ENCODE measurements around the gene DHRS12. TPM values are rescaled to one million over a fixed set of nuclear protein-coding genes. Genes with fewer than 3 reads are reported as not detected.
A peak's percentile ranks its signal among the peaks of the same experiment; 100 is the strongest.

Gene DHRS12
- total and polyA plus RNA-seq, 9 donors, result 9.4 to 16.2 (median 12.1) TPM

DNA sequence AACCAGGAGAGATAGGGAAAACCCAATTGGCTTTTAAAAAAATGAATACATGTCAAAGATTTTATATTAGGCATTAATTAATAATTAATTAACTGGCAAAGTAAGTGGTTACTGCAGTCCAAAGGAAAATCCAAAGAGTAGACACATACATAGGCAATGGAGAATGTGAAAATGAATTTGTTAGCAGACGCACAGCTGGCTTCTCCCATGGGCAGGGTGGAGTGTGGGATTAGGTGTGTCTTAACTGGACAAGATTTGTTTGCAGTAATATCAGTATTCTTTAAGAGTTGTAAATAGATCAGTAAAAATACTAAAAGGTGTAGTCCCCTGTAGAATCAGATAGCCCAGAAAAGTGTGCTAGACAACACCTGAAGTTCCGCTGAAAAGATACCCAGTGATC is 58.7 kb downstream of the DHRS12 start:
- Histone ChIP-seq H3K27me3 (ENCODE audit: control insufficient read depth, insufficient read depth, low read length) (no peaks in the 10 kb centered on the region), H3K9me3 (replicated peaks; ENCODE audit: control insufficient read depth, low read depth, low read length) (peaks cover 6% of the 10 kb centered on the region), H3K36me3 (ENCODE audit: control insufficient read depth, insufficient read depth, low read length) (peaks cover 13% of the 10 kb centered on the region), H3K27ac (ENCODE audit: low read length) (no peak overlapping the region), H3K4me3 (ENCODE audit: low read length) (no peak overlapping the region), H3K4me1 (ENCODE audit: control insufficient read depth, insufficient read depth, low read length) (no peaks in the 10 kb centered on the region)
- 94% methylated on average over 2 of the region's 2 CpGs for WGBS (ENCODE audit: insufficient coverage)
- DNase-seq, result no peak

DNA sequence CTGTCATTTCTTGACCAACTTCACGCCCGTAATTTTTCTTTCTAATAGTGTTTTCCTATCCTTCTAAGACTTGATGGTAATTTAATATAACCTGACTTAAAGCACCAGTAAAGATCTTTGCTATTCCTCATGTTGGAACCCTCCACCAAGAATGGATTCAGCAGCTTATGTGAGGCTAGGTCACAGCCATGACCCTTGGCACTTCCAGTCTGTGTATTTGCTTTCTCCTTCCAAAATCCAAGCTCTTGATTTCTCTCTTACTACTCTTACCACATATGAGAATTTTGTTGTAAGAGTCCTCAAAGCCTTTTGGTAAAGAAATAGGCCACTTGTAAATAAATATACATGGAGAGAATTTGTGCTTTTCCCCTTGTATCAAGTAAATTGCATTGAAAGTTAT is 61.4 kb downstream of the DHRS12 start:
- H3K36me3 ChIP-seq (ENCODE audit: control insufficient read depth, insufficient read depth, low read length), result peaks cover 10% of the 10 kb centered on the region
- H3K27ac ChIP-seq (ENCODE audit: low read length), result no peak overlapping the region
- no peak overlapping the region for H3K4me3 ChIP-seq (ENCODE audit: low read length)
- no peaks in the 10 kb centered on the region for H3K27me3 ChIP-seq (ENCODE audit: control insufficient read depth, insufficient read depth, low read length)
- H3K4me1 ChIP-seq (ENCODE audit: control insufficient read depth, insufficient read depth, low read length), result no peaks in the 10 kb centered on the region
- WGBS (ENCODE audit: insufficient coverage), result no CpG with 5 or more reads among the region's 2 CpGs
- no peaks in the 10 kb centered on the region for H3K9me3 ChIP-seq (replicated peaks; ENCODE audit: control insufficient read depth, low read depth, low read length)
- DNase-seq, result no peak

DNA sequence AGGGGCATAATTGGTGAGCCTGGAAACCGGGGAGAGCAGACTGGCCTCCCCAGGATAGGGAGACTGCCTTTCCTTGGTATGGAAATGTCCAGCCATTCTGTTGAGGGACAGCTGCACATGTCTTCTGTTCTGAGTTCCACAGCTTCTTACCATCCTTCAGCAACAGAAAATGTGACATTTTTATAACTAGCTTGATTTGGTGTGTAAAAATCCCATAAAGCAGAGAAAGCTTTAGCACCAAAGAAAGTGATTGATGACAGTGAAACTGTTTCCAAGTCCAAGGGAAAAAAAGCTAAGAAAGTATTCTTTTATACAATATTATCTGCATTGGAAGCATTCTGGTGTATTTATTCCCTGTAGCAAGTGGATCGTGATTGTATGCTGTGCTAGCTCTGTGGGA is 61.9 kb downstream of the DHRS12 start:
- peaks cover 10% of the 10 kb centered on the region for H3K36me3 ChIP-seq (ENCODE audit: control insufficient read depth, insufficient read depth, low read length)
- H3K4me3 ChIP-seq (ENCODE audit: low read length), result no peak overlapping the region
- H3K9me3 ChIP-seq (replicated peaks; ENCODE audit: control insufficient read depth, low read depth, low read length), result no peaks in the 10 kb centered on the region
- 67% methylated on average over 1 of the region's 2 CpGs for WGBS (ENCODE audit: insufficient coverage)
- H3K27ac ChIP-seq (ENCODE audit: low read length), result no peak overlapping the region
- H3K4me1 ChIP-seq (ENCODE audit: control insufficient read depth, insufficient read depth, low read length), result no peaks in the 10 kb centered on the region
- DNase-seq, result no peak
- no peaks in the 10 kb centered on the region for H3K27me3 ChIP-seq (ENCODE audit: control insufficient read depth, insufficient read depth, low read length)

DNA sequence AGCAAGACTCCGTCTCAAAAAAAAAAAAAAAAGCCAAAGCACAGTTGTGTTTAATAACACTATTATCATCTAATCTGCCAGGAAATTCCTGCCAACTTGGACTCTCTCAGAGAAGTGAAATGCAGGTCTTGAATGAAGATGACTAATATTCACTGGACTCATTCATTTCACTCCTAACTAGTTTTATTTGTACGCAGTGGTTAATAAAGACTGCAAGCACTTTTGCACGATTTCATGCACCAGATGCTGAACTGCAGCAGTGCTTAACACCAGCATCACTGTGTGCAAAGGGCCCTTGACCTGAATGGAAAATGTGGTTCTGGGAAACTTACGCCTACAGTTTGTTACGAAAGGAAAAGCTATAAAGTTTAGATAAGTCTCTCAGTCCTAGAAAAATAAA is 63.3 kb downstream of the DHRS12 start:
- Histone ChIP-seq H3K9me3 (replicated peaks; ENCODE audit: control insufficient read depth, low read depth, low read length) (no peaks in the 10 kb centered on the region), H3K4me1 (ENCODE audit: control insufficient read depth, insufficient read depth, low read length) (no peaks in the 10 kb centered on the region), H3K4me3 (ENCODE audit: low read length) (no peak overlapping the region), H3K36me3 (ENCODE audit: control insufficient read depth, insufficient read depth, low read length) (peaks cover 13% of the 10 kb centered on the region), H3K27me3 (ENCODE audit: control insufficient read depth, insufficient read depth, low read length) (no peaks in the 10 kb centered on the region), H3K27ac (ENCODE audit: low read length) (no peak overlapping the region)
- WGBS (ENCODE audit: insufficient coverage), result no CpG with 5 or more reads among the region's 5 CpGs
- DNase-seq, result peak; percentile 77

DNA sequence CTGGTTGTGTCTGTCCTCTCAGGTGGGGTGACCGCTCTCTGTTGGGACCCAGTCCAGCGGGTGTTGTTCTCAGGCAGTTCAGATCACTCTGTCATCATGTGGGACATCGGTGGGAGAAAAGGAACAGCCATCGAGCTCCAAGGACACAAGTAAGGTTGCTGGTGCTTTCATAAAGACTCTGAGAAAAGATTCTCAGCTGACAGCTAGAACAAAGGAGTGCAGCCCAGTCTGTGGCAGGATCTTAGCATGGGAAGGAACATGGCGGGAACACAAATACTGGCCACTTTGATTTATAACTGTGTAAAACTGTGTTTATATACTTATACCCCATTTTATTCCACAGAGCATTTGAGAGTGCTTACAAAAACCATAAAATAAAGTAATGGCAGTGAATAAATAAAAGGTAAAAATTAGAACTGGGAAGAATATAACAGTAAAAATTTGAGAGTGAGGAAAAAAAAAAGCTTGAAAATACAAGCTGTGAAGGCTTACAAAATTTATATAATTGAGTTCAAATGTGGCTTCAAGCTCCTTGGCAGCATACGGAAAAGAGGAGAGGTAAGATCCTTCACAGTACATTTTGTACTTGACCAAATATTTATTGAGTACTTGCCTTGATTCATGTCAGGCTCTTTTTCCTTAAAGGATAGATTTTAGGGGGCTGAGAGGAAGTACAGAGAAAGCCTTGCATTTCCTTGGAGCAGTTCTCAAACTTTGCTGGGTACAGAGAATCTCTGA is 64.8 kb downstream of the DHRS12 start:
- Histone ChIP-seq H3K4me1 (ENCODE audit: control insufficient read depth, insufficient read depth, low read length) (no peaks in the 10 kb centered on the region), H3K27ac (ENCODE audit: low read length) (no peak overlapping the region), H3K9me3 (replicated peaks; ENCODE audit: control insufficient read depth, low read depth, low read length) (no peaks in the 10 kb centered on the region), H3K27me3 (ENCODE audit: control insufficient read depth, insufficient read depth, low read length) (no peaks in the 10 kb centered on the region), H3K36me3 (ENCODE audit: control insufficient read depth, insufficient read depth, low read length) (peaks cover 14% of the 10 kb centered on the region), H3K4me3 (ENCODE audit: low read length) (no peak overlapping the region)
- 93% methylated on average over 4 of the region's 6 CpGs for WGBS (ENCODE audit: insufficient coverage)
- no peak for DNase-seq

DNA sequence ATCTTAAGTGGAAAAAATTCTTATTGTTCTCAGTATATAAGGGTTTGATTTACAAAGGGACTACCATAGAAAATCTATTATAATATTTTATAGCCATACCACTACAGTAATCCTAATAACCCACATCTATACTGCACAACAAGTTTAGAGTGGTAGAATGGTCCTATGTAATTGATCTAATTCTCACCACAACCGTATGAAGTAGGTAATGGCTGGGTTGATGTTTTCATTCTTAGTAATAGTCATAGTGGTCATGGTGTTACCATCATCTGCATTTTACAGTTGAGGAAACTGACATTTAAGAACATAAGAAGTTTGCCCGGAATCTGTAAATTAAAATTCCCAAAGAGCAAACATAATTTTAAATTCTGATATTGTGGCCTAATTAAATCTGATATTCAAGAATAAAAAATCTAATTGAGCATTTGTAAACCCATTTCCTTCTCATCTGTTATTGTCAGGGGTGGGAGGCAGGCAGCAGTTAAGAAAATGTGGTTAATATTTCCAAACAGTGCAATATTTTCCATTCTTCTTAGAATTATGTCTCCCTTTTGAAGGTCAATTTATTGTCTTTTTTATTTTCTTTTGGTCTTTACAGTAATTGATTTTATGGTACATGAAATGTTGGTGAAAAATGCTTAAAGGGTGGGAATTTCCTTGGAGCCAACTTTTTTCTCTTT is 65.6 kb downstream of the DHRS12 start:
- no peaks in the 10 kb centered on the region for H3K9me3 ChIP-seq (replicated peaks; ENCODE audit: control insufficient read depth, low read depth, low read length)
- no peaks in the 10 kb centered on the region for H3K27me3 ChIP-seq (ENCODE audit: control insufficient read depth, insufficient read depth, low read length)
- peaks cover 12% of the 10 kb centered on the region for H3K36me3 ChIP-seq (ENCODE audit: control insufficient read depth, insufficient read depth, low read length)
- DNase-seq, result no peak
- no peak overlapping the region for H3K4me3 ChIP-seq (ENCODE audit: low read length)
- no peak overlapping the region for H3K27ac ChIP-seq (ENCODE audit: low read length)
- H3K4me1 ChIP-seq (ENCODE audit: control insufficient read depth, insufficient read depth, low read length), result no peaks in the 10 kb centered on the region
- no CpG with 5 or more reads among the region's 2 CpGs for WGBS (ENCODE audit: insufficient coverage)

DNA sequence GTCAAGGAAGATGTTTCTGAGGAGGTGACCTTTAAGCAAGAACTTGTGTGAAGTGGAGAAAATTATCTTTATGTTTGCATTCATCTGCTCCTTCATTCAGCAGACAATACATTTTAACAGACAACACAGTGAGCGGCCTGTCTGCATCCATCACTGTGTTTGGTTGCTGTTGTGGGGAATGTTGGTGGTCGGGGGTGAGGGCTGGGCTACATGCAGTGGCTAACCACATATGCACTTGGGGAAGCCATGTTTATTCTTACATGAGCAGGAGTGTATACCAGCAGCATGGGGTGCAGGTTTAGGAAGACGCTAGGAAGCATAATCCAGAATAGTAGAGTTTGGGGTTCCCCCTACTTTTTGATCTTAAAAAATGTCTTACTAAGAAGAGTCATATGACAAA is 66.4 kb downstream of the DHRS12 start:
- Histone ChIP-seq H3K36me3 (ENCODE audit: control insufficient read depth, insufficient read depth, low read length) (peaks cover 12% of the 10 kb centered on the region), H3K9me3 (replicated peaks; ENCODE audit: control insufficient read depth, low read depth, low read length) (no peaks in the 10 kb centered on the region), H3K4me1 (ENCODE audit: control insufficient read depth, insufficient read depth, low read length) (no peaks in the 10 kb centered on the region), H3K27ac (ENCODE audit: low read length) (no peak overlapping the region), H3K4me3 (ENCODE audit: low read length) (no peak overlapping the region), H3K27me3 (ENCODE audit: control insufficient read depth, insufficient read depth, low read length) (no peaks in the 10 kb centered on the region)
- 100% methylated on average over 1 of the region's 3 CpGs for WGBS (ENCODE audit: insufficient coverage)
- DNase-seq, result no peak

DNA sequence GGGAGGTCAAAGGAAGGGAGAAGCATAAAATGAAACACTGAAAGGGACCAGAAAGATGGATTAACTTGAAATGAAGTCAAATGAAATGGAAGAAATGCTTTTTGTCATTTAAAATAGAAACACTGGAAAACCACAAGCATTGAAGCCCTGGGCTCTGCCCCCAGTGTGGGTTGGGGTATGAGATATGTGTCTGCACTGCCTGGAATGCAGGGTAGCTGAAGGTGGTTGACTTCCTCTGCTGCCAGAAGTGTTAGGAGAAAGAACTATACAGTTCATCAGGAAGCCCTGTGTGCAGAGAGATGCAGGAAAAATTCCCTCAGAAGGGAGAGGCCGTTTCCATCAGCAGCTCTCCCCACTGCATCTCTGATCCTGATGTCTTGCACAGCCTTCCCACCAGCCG is 69.2 kb downstream of the DHRS12 start:
- Histone ChIP-seq H3K9me3 (replicated peaks; ENCODE audit: control insufficient read depth, low read depth, low read length) (no peaks in the 10 kb centered on the region), H3K36me3 (ENCODE audit: control insufficient read depth, insufficient read depth, low read length) (peaks cover 6% of the 10 kb centered on the region), H3K4me1 (ENCODE audit: control insufficient read depth, insufficient read depth, low read length) (peaks cover 12% of the 10 kb centered on the region), H3K4me3 (ENCODE audit: low read length) (no peak overlapping the region), H3K27ac (ENCODE audit: low read length) (no peak overlapping the region), H3K27me3 (ENCODE audit: control insufficient read depth, insufficient read depth, low read length) (no peaks in the 10 kb centered on the region)
- 93% methylated on average over 2 of the region's 2 CpGs for WGBS (ENCODE audit: insufficient coverage)
- no peak for DNase-seq

DNA sequence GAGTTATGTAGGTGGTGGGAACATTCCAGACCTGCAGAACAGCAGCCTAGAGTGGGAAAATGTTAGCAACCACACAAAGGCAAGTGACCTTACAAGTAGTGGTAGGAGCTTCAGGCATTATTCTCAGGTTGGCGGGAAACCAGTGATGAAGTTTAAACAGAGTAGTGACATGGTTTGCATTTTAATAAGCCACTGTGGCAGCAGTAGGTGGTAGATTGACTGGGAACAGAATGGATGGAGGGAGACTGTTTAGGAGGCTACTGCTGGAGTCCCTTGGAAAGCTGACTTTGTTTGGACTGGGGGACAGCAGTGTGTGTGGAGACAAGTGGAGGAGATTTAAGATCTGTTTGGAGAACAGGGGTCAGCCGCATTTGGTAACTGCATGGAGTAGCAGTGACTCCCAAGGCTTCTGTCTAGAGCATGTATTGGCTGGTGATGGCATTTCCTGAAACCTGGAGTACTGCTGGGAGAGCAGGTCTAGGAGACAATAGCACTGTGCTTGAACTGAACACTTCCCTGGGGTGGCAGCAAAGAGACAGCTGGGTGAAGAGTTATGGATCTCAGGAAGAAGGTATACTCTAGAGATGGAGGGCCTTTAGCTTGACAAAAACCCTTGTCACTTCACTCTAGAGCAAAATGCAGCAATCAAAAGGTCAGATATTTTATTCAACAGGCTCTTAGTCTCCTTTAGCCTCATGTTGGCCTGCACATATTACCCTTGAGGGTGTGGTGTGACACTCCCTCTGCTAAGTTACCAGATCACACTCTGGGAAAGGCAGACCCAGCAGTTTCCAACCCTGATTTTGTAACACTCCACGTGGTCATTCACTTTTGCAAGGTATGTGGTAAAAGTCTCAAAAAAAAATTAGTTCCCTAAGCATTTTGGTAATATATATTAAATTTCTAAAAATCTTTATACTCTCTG is 70.3 kb downstream of the DHRS12 start:
- H3K27me3 ChIP-seq (ENCODE audit: control insufficient read depth, insufficient read depth, low read length), result no peaks in the 10 kb centered on the region
- H3K4me3 ChIP-seq (ENCODE audit: low read length), result no peak overlapping the region
- no peak overlapping the region for H3K27ac ChIP-seq (ENCODE audit: low read length)
- peaks cover 4% of the 10 kb centered on the region for H3K36me3 ChIP-seq (ENCODE audit: control insufficient read depth, insufficient read depth, low read length)
- no peak for DNase-seq
- H3K9me3 ChIP-seq (replicated peaks; ENCODE audit: control insufficient read depth, low read depth, low read length), result no peaks in the 10 kb centered on the region
- WGBS (ENCODE audit: insufficient coverage), result 92% methylated on average over 2 of the region's 3 CpGs
- H3K4me1 ChIP-seq (ENCODE audit: control insufficient read depth, insufficient read depth, low read length), result peaks cover 18% of the 10 kb centered on the region

DNA sequence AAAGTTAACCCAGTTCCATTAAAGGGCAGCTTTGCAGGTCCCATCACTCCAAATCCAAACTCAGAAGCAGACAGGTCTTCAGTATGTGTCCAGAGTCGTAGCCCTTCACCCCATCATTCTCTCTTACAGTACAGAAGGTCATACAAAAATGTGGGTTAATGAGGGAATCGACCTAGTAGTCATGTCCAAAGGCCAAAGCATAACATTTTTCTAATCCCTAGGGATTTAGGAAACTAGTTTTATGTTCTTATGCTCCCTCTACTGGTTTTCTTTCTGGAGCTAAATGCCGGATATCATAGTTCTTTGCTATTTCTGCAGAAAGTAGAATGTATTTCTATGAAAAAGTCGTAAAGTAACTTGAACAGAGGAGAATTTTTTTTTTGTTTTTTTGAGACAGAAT is 72.2 kb downstream of the DHRS12 start:
- Histone ChIP-seq H3K4me3 (ENCODE audit: low read length) (no peak overlapping the region), H3K36me3 (ENCODE audit: control insufficient read depth, insufficient read depth, low read length) (peaks cover 4% of the 10 kb centered on the region), H3K27me3 (ENCODE audit: control insufficient read depth, insufficient read depth, low read length) (no peaks in the 10 kb centered on the region), H3K27ac (ENCODE audit: low read length) (no peak overlapping the region), H3K4me1 (ENCODE audit: control insufficient read depth, insufficient read depth, low read length) (peaks cover 20% of the 10 kb centered on the region), H3K9me3 (replicated peaks; ENCODE audit: control insufficient read depth, low read depth, low read length) (no peaks in the 10 kb centered on the region)
- 40% methylated on average over 1 of the region's 4 CpGs for WGBS (ENCODE audit: insufficient coverage)
- DNase-seq, result peak; percentile 60
